Suppressor macrophage treated with lipopolysaccharide for 4 hours (primary cell): ENCODE measurements around the gene ARAF.
"Not testable (repeated sequence)": the region's sequence is repeated elsewhere in the genome, so short reads cannot be mapped to it uniquely, and the experiment has no call there.

Source experiments
- DNase-seq: peaks from one replicate; pipeline ENCODE4 v3.0.0-alpha.2; 2020

The ARAF gene

GRCh38 chrX:47586043-47586787 lies 25.2 kb downstream of the ARAF start:
- DNase-seq, result no peak

DNA sequence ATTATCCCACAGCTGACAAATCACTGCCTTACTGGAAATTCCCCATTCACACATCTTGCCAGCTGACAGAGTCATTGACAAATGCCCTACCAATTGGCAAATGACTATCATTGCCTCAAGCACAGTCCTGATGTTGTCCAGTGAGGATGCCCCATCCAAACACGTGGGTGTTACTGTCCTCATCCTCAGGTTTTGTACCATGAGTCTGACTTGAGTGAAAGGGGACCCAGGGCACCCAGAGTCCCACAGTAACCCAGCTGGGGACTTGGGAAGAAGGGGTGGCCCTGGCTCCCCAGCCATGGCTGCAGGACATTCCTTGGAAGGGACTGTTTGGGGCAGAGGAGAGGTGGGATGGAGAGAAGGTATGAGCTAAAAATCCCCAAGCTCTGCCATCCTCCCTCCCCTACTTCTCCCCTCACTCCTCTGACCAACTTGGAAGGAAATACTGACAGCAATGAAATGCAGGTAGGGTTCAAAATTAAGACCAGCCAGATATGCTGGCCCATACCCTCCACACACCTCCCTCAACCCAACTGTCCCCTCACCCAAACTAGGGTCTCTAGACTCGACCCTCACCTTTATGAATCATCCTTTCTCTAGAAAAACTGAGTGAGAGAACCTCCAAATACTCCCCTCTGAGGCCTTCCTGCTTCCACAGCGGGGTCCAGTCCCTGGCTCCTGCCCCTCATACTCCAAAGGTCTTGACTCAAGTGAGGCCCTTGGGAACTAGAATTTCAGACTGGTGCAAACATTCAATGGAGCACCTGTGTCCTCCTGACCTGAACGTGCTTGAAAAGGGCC lies 26.3 kb downstream of the ARAF start:
- peak; percentile 58 for DNase-seq

DNA sequence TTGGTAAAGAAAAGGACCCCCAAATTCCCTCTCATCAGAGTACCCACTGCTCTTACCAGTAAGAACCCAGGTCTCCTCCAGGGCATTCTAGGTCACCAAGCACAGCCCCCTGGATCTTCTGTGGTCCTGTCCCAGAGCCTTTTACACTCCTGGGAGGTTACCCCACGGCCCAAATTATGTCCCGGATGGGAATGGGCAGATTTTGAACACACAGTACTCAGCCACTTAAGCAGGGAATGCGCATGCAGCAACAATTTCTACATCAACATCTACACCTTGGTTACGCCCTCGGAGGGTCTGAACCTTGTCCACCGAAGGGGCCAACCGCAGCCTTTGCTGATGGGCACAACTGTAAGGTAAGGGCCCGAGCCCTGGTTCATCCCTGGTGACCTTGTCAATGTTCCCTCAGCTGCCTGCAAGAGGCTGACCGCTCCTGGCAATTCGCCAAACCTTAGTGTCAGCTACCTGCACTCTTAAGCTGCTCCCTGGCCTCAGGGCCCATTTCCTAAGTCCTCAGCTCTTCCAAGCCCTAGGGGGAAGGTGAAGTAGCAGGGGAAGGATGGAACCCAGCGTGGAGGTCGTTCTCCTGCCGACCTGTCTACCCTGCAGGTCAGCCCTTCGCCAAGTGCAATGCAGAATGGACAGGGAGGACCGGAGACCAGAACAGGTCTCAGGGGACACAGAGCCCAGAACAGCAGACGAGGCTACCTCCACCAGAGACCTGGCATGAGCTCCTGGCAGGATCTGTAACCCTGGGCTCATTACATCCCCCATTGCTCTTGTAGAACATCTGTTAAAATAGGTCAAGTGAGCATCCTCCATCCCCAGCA lies 27.1 kb downstream of the ARAF start:
- DNase-seq, result no peak

DNA sequence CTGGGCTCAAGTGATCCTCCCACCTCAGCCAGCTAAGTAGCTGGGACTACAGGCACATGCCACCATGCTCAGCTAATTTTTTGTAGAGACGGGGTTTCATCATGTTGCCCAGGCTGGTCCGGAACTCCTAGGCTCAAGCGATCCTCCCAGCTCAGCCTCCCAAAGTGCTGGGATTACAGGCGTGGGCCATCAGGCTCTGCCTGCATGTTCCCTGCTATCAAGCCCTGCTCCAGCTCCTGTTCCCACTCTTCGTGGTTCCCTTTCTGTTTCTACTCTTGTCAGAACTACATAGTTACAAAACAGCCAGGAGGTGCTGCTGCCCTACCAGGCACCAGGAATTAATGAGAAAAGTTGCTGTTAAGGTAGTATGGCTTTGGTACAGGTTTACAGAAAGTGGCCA lies 30.0 kb downstream of the ARAF start:
- no peak for DNase-seq

DNA sequence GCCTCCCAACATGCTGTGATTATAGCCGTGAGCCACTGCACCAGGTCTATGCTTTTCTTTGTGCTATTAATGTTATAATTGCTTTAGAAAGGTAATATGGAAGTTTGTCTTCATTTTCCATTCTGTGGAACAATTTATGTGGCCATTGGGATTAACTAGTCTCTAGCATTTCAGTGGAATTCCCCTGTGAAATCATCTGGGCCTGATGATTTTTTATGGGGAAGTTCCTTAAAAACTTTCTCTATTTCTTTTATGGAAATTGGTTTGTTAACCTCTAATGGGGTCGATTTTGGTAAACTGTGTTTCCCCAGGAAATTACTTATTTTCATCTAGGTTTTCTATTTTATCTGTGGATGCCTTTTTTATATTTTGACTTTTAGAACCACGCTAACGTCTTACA lies 32.5 kb downstream of the ARAF start:
- DNase-seq, result peak; percentile 58

- no peak for DNase-seq
Measured at GRCh38 chrX:47595716-47596251, 34.8 kb downstream of the ARAF start.

DNA sequence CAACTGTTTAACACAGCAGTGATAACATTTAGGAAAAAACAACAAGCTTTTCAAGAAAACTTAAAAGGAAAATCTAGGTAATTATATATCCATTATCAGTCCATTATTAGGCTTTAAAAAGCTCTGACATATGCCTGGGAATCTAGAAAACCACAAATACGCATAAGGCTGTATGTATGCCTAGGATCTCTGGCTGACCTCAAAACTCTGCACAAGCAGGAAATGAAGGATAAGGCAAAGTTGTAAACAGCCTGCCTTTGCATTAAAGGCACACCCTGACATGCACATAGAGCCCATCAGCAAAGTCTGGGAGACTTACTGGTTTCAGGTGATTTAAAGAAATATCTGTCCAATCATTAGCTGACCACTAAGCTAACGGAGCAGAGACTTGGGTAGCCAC lies 35.3 kb downstream of the ARAF start:
- DNase-seq, result no peak

- no peak for DNase-seq
Measured at GRCh38 chrX:47597222-47597621, 36.2 kb downstream of the ARAF start.

DNA sequence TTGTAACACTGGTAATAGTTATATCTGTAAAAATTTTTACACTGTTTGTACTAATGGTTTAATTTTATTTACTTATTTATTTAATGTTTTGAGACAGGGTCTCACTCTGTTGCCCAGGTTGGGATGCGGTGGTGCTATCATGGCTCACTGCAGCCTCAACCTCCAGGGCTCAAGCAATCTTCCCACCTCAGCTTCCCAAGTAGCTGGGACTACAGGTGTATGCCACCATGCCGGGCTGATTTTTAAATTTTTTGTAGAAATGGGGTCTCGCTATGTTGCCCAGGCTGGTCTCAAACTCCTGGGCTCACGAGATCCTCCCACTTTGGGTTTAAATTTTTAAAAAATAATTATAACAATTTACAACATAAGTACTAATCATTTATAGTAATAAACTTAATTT lies 42.1 kb downstream of the ARAF start:
- DNase-seq, result not testable (repeated sequence)

- DNase-seq, result peak; percentile 63
Measured at GRCh38 chrX:47605024-47605423, 44.0 kb downstream of the ARAF start.

- DNase-seq, result no peak
Measured at GRCh38 chrX:47607091-47607490, 46.1 kb downstream of the ARAF start.

DNA sequence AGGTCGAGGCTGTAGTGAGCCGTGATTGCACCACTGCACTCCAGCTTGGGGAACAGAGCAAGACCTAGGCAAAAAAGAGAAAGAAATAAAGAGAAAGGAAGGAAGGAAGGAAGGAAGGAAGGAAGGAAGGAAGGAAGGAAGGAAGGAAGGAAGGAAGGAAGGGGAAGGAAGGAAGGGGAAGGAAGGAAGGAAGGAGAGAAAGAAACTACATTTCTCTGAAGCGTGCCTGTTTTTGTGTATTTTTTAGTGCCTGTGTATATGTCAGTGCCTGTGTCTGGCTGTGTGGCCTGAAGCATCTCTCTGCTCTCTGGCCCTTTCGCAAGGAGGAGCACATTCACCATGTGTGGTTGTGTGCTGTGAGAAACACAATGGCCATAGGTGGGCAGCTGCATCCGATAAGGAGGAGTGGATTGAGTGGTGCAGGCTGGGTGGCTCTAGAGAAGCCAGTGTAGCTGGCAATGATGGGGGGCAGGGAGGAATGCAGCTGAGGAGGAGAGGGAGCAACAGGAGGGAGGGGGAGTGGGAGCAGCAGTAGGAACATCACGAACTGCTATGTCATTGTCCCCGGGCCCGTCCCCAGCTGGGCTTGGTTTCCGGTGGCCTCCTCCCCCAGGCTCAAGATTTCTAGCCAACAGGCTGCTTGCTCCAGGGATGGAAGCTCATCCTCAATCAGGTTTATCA lies 47.3 kb downstream of the ARAF start:
- no peak for DNase-seq

GRCh38 chrX:47610511-47610910 lies 49.5 kb downstream of the ARAF start:
- DNase-seq, result no peak

GRCh38 chrX:47611489-47611888 lies 50.5 kb downstream of the ARAF start:
- no peak for DNase-seq

- DNase-seq, result no peak
Measured at GRCh38 chrX:47611926-47612325, 50.9 kb downstream of the ARAF start.

- DNase-seq, result no peak
Measured at GRCh38 chrX:47612418-47612817, 51.4 kb downstream of the ARAF start.

GRCh38 chrX:47613082-47613481 lies 52.1 kb downstream of the ARAF start:
- DNase-seq, result no peak

DNA sequence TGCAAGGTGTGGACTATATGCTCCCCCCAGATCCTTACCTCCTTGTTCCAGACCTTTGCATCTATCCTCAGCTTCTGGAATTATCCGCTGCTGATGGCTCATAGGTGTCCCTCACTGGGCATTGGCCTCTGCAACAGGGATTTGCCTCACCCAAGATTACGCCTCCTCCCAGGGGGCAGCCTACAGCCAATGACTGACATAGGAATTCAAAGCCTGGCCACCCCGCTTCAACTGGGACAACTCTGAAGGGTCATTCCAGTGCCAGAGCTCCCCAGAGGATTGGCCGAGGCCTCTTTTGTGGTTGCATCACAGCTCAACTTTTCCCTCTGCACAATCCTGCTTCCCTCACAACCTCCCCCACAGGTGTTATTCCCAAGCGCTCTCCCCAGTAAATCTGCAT lies 53.6 kb downstream of the ARAF start:
- DNase-seq, result no peak

DNA sequence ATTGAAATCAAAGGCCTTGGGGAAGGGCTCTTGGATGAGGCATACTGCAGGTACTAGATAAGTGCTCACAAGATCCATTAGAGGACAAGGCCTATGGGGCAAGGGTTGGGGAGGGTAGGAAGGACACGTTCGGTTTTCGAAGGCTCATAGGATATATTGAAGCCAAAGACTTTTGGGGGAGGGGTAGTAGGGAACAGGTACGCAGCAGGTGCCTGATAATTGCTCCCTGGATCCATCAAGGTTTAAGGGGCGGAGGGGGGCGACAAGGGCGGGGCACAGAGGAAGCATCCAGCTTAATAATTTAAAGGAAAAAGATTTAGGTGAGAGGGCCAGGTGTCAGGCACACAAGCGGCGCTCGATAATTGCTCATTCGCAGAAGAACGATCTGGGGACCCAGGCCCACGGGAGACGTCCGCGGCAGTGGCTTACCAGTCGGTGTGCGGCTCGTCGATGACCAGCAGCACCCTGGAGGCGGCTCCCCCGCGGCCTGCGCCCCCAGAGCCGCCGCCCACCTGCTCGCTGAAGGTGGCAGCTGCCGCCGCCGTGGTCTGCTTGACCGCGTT lies 58.0 kb downstream of the ARAF start:
- no peak for DNase-seq

- peak; percentile 85 for DNase-seq
Measured at GRCh38 chrX:47619486-47620302, 58.7 kb downstream of the ARAF start, which contains the start of gene SYN1. SYN1 (minus strand) TSS chrX:47619857; CDS start chrX:47619728, 129 bp downstream.

DNA sequence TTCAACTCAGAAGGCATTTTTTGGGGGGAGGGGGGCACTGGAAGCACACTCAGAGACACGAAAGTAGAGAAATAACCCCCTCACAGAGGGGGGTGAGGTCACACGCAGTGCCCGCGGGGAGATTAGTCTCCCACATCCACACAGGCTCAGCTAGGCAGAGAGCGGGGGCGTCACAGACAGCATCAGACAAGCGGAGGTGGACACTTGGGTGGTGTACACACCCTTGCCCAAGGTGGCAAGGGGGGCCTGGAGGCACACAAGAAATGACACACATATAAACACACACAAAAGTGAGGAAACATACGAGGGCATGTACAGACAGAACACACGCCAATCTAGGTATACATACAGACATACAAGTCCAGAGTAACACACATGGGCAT lies 59.3 kb downstream of the ARAF start:
- DNase-seq, result no peak
